NOMO-1 treated with DMSO at 0.1 percent for 48 hours (cell line): ENCODE data around the gene PRKG1.

Experiments used
- DNase-seq: peaks from one replicate; lab custom pipeline; 2025; ENCODE audit not compliant: unreplicated experiment; lab: John Stamatoyannopoulos, UW

PRKG1 gene

GRCh38 chr10:51955696-51956095, 881.4 kb downstream of the PRKG1 start:
- no peak for DNase-seq

- DNase-seq, result no peak
Measured at GRCh38 chr10:51956822-51957221, 882.5 kb downstream of the PRKG1 start.

- DNase-seq, result no peak
Measured at GRCh38 chr10:51960494-51960895, 886.2 kb downstream of the PRKG1 start.

GRCh38 chr10:51961401-51961800, 887.1 kb downstream of the PRKG1 start:
- DNase-seq, result no peak

GRCh38 chr10:51964630-51965029, 890.3 kb downstream of the PRKG1 start:
- DNase-seq, result no peak

- DNase-seq, result no peak
Measured at GRCh38 chr10:51965451-51965850, 891.2 kb downstream of the PRKG1 start.

GRCh38 chr10:51972733-51973346, 898.6 kb downstream of the PRKG1 start:
- no peak for DNase-seq

- no peak for DNase-seq
Measured at GRCh38 chr10:51980752-51981151, 906.5 kb downstream of the PRKG1 start.

GRCh38 chr10:51981731-51982130, 907.4 kb downstream of the PRKG1 start:
- no peak for DNase-seq

- no peak for DNase-seq
Measured at GRCh38 chr10:51983481-51983880, 909.2 kb downstream of the PRKG1 start.

- DNase-seq, result no peak
Measured at GRCh38 chr10:51985336-51985735, 911.0 kb downstream of the PRKG1 start.

- no peak for DNase-seq
Measured at GRCh38 chr10:51986516-51986915, 912.2 kb downstream of the PRKG1 start.

GRCh38 chr10:51993475-51993874, 919.2 kb downstream of the PRKG1 start:
- no peak for DNase-seq

GRCh38 chr10:51999096-51999495, 924.8 kb downstream of the PRKG1 start:
- no peak for DNase-seq

GRCh38 chr10:52004342-52004949, 930.2 kb downstream of the PRKG1 start:
- peak; percentile 1 for DNase-seq

- no peak for DNase-seq
Measured at GRCh38 chr10:52007091-52007490, 932.8 kb downstream of the PRKG1 start.

GRCh38 chr10:52011118-52011517, 936.8 kb downstream of the PRKG1 start:
- DNase-seq, result no peak

- no peak for DNase-seq
Measured at GRCh38 chr10:52019077-52019555, 944.8 kb downstream of the PRKG1 start.

- DNase-seq, result no peak
Measured at GRCh38 chr10:52019656-52020055, 945.4 kb downstream of the PRKG1 start.

- DNase-seq, result no peak
Measured at GRCh38 chr10:52020173-52020572, 945.9 kb downstream of the PRKG1 start.

GRCh38 chr10:52020702-52021101, 946.4 kb downstream of the PRKG1 start:
- DNase-seq, result no peak

GRCh38 chr10:52027055-52027705, 952.9 kb downstream of the PRKG1 start:
- no peak for DNase-seq

GRCh38 chr10:52028523-52028858, 954.2 kb downstream of the PRKG1 start:
- no peak for DNase-seq
